HEK293T (cell line): ENCODE measurements around the gene TMUB1.

Experiments
- CTCF ChIA-PET: fragments of 350-600 bp; formaldehyde crosslinking; extraction: SDS; loops from one replicate; lab custom pipeline; 2021; ENCODE audit warnings: antibody characterized with exemption, inconsistent platforms; lab: Yijun Ruan, JAX
- POLR2A ChIA-PET: fragments of 350-600 bp; formaldehyde crosslinking; extraction: SDS; loops from one replicate; lab custom pipeline; 2020; ENCODE audit warnings: antibody characterized with exemption, inconsistent platforms; lab: Yijun Ruan, JAX
- DNase-seq: peaks from one replicate; pipeline ENCODE4 v3.0.0; 2012; ENCODE audit warnings: mixed read lengths; ENCODE audit errors: extremely low spot score
- ARNT ChIP-seq: fragments of 450-650 bp; IDR thresholded peaks from 2 replicates; pipeline ENCODE4 v1.6.1; 2017; ENCODE audit warnings: mild to moderate bottlenecking
- BHLHE40 ChIP-seq: fragments of 450-650 bp; IDR thresholded peaks from 2 replicates; pipeline ENCODE4 v1.6.1; 2016; ENCODE audit warnings: mild to moderate bottlenecking, moderate library complexity, borderline replicate concordance
- CTBP1 ChIP-seq: fragments of 450-650 bp; IDR thresholded peaks from 2 replicates; pipeline ENCODE4 v1.6.1; 2016; ENCODE audit warnings: borderline replicate concordance
- ELF4 ChIP-seq: fragments of 450-650 bp; IDR thresholded peaks from 2 replicates; pipeline ENCODE4 v1.6.1; 2017; ENCODE audit warnings: antibody characterized with exemption
- FOXA1 ChIP-seq: fragments of 450-650 bp; IDR thresholded peaks from 2 replicates; pipeline ENCODE4 v1.6.1; 2016; ENCODE audit warnings: mild to moderate bottlenecking
- FOXK2 ChIP-seq: fragments of 450-650 bp; IDR thresholded peaks from 2 replicates; pipeline ENCODE4 v1.6.1; 2016; ENCODE audit warnings: mild to moderate bottlenecking
- FOXM1 ChIP-seq: fragments of 450-650 bp; IDR thresholded peaks from 2 replicates; pipeline ENCODE4 v1.6.1; 2017; ENCODE audit warnings: mild to moderate bottlenecking, borderline replicate concordance
- HDGF ChIP-seq: fragments of 450-650 bp; IDR thresholded peaks from 2 replicates; pipeline ENCODE4 v1.6.1; 2017; ENCODE audit warnings: antibody characterized with exemption, borderline replicate concordance
- L3MBTL2 ChIP-seq: fragments of 450-650 bp; conservative IDR thresholded peaks from 2 replicates; pipeline ENCODE4 v1.6.1; 2016; ENCODE audit warnings: mild to moderate bottlenecking
- LEF1 ChIP-seq: fragments of 450-650 bp; IDR thresholded peaks from 2 replicates; pipeline ENCODE4 v1.6.1; 2017; ENCODE audit warnings: mild to moderate bottlenecking, borderline replicate concordance
- NFRKB ChIP-seq: fragments of 450-650 bp; IDR thresholded peaks from 2 replicates; pipeline ENCODE4 v1.6.1; 2016; ENCODE audit warnings: mild to moderate bottlenecking, moderate library complexity
- PKNOX1 ChIP-seq: fragments of 450-650 bp; IDR thresholded peaks from 2 replicates; pipeline ENCODE4 v1.6.1; 2016
- SP1 ChIP-seq: fragments of 450-650 bp; IDR thresholded peaks from 2 replicates; pipeline ENCODE4 v1.6.1; 2017
- SUZ12 ChIP-seq: fragments of 450-650 bp; IDR thresholded peaks from 2 replicates; pipeline ENCODE4 v1.6.1; 2016; ENCODE audit warnings: mild to moderate bottlenecking
- TARDBP ChIP-seq: fragments of 450-650 bp; IDR thresholded peaks from 2 replicates; pipeline ENCODE4 v1.6.1; 2016
- ZNF384 ChIP-seq: fragments of 450-650 bp; IDR thresholded peaks from 2 replicates; pipeline ENCODE4 v1.6.1; 2016

TMUB1 gene

GRCh38 chr7:151038951-151039849 is 44.1 kb downstream of the TMUB1 start:
- DNase-seq: peak; percentile 72
- ChIA-PET POLR2A (interaction anchor here (0.7 to 3.8 kb wide), 6 partner anchors 11 to 44 kb away, joined by 3 to 23 read pairs (median 4); partner anchors contain the start of genes ABCB8, FASTK, SLC4A2 and TMUB1), CTCF (interaction anchor here (0.6 to 1.0 kb wide), 3 partner anchors 11 to 77 kb away, joined by 3 to 4 read pairs (median 3); partner anchors contain the start of gene ABCB8)
- no peak for TF ChIP-seq CTBP1
- TF ChIP-seq ELF4: no peak
- no peak for TF ChIP-seq FOXA1
- no peak for TF ChIP-seq HDGF
- no peak for TF ChIP-seq SP1
- no peak for TF ChIP-seq TARDBP
- no peak for TF ChIP-seq FOXM1
- no peak for TF ChIP-seq L3MBTL2
- no peak for TF ChIP-seq ZNF384
- no peak for TF ChIP-seq BHLHE40

GRCh38 chr7:151035902-151036301 is 47.4 kb downstream of the TMUB1 start:
- TF ChIP-seq TARDBP (no peak), NFRKB (no peak), SP1 (no peak), HDGF (no peak), PKNOX1 (no peak), SUZ12 (no peak), ZNF384 (no peak), FOXK2 (no peak), ELF4 (no peak), CTBP1 (no peak), LEF1 (no peak), ARNT (no peak), BHLHE40 (no peak), FOXA1 (no peak), FOXM1 (no peak), L3MBTL2 (no peak)
- POLR2A ChIA-PET: interaction anchor here (1.3 kb wide), 1 partner anchor 21 kb away, joined by 3 read pairs; no protein-coding TSS in a partner anchor
- CTCF ChIA-PET: no interaction called here

GRCh38 chr7:151035026-151035717 is 48.1 kb downstream of the TMUB1 start:
- TF ChIP-seq FOXA1 (no peak), LEF1 (no peak), ELF4 (no peak), SUZ12 (no peak), SP1 (no peak), CTBP1 (no peak), L3MBTL2 (no peak), FOXK2 (no peak), ZNF384 (no peak), HDGF (no peak), TARDBP (no peak), ARNT (no peak), PKNOX1 (no peak), BHLHE40 (no peak), FOXM1 (no peak), NFRKB (no peak)
- CTCF ChIA-PET: no interaction called here
- POLR2A ChIA-PET: no interaction called here
- DNase-seq: no peak

More at GRCh38 chr7:151035902-151036301, 47.4 kb downstream of the TMUB1 start:
- no peak for DNase-seq

- CTCF ChIA-PET: no interaction called here
- POLR2A ChIA-PET: no interaction called here
Observed at GRCh38 chr7:151034312-151035025, 48.8 kb downstream of the TMUB1 start.

More at GRCh38 chr7:151034312-151035025, 48.8 kb downstream of the TMUB1 start:
- DNase-seq: no peak
- TF ChIP-seq TARDBP (no peak), L3MBTL2 (no peak), LEF1 (no peak), PKNOX1 (no peak), ELF4 (no peak), HDGF (no peak), FOXK2 (no peak), SUZ12 (no peak), SP1 (no peak), ZNF384 (no peak), NFRKB (no peak), BHLHE40 (no peak), FOXM1 (no peak), ARNT (no peak), CTBP1 (no peak), FOXA1 (no peak)
